HG02798 (cell line): ENCODE measurements around the gene SERPINB1.

Experiments
- ATAC-seq: cut with Tn5 transposase; IDR thresholded peaks from one replicate; pipeline ENCODE4 v1.9.1; 2021; ENCODE audit warnings: mild to moderate bottlenecking; ENCODE audit not compliant: unreplicated experiment, poor library complexity

The SERPINB1 gene

DNA sequence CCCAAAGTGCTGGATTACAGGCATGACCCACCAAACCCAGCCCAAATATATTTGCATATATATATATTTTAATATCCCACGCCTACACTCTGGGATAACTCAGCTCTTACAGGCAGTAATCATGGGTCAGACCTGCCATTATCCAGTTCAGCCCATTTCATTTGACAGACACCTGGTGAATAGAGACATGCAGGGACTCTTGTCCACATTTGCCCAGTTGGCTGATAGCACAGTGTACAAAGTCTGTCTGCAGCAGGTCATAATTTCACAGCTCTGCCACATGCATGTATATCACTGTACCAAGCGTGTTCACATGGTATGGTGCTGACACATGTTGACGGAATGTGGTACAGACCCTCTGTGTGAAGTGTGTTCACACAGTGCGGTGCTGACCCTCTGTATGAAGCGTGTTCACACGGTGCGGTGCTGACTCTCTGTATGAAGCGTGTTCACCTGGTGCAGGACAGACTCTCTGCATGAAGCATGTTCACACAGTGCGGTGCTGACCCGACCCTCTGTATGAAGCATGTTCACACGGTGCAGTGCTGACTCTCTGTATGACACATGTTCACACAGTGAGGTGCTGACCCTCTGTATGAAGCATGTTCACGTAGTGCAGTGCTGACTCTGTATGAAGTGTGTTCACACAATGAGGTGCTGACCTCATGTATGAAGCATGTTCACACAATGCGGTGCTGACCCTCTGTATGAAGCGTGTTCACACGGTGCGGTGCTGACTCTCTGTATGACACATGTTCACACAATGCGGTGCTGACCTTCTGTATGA is 10.3 kb upstream of the SERPINB1 start:
- no peak for ATAC-seq

DNA sequence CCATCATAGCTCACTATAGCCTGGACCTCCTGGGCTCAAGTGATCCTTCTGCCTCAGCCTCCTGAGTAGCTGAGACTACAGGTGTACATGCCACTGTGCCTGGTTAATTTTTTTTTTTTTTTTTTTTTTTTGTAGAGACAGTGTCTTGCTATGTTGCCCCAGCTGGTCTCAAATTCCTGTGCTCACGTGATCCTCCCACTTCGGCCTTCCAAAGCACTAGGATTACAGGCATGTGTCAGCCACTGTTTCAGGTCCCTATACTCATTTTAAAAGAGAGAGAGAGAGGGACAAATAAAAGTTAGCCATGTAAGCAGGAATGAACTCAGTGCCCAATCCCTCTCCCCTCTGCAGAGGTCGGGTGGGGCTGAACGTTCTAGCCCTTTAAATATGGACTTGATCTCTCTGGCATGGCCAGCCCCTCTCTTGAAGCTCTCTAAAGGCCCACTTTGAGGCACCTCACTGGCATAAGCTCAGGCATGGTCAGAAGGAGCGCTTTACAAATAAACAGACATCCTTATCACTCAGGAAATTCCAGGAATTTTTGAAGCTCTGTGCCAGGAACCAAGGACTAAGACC is 9.0 kb upstream of the SERPINB1 start:
- ATAC-seq = no peak

DNA sequence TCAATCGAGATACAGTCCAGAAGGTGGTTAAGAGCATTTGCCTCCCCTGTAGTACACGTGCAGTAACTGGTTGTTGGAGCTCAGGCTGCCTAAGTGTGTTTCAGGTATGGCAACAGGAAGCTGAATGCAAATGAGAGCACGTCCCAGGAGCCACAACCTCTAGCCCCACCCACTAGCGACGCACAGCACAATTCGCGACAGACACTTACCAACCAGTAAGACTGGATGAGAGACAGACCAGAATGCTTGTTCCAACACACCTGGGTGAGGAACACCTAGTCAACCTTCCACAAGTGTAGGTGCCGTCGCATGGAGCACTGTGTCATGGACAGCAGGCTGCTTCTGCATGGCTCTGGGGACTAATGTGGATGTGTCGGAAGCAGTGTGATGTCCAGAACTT is 7.2 kb upstream of the SERPINB1 start:
- ATAC-seq = no peak

DNA sequence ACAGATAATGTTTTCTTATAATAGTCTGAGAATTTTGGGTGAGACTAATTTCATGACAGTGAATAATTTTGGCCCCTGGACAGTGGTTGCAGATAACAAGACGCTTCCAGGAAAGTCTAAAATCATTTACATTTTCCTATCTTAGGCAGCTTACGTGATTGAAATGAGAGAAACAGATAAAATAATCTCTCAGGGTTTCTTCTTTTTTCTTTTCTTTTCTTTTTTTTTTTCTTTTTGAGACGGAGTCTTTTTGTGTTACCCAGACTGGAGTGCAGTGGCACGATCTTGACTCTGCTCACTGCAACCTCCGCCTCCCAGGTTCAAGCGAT is 4.2 kb upstream of the SERPINB1 start:
- no peak for ATAC-seq

DNA sequence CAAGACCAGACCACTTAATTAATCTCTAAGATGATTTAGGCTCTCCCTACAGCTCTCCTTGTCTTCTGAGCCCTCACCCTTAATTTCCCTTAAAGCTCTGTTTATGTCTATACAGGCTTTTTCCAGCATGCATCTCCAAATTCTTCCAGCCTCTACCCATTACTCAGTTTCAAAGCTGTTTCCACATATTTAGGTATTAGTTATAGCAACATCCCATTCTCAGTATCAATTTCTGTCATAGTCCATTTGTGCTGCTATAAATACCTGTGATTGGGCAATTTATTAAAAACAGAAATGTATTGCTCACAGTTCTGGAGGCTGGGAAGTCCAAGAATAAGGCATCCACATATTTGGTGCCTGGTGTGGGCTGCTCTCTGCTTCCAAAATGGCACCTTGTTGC is 2.3 kb upstream of the SERPINB1 start:
- no peak for ATAC-seq

DNA sequence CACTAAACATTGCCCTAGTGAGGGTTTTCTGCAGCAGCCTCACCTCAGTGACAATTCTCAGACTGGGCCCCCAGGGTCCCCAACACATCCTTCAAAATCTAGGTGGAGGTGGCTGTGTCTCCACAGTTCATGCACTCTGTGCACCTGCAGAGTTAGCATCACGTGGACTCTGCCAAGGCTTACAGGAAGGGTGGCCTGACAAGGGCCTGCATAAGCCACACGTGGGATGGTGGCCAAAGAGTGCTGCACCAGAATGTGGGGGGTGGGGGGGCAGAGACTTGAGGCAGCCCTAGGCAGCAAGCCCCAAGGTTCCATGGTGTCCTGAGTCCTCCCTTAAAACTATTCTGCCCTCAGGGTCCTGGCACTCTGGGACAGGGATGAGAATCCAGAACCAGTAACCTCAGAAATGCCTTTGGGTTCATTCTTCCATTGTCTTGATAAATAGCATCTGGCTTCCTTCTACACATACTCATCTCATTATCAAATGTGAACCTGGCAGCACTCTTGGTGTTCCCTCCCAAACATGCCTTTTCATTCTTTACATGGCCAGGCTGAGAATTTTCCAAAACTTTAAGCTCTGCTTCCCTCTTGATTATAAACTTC is 1.6 kb upstream of the SERPINB1 start:
- ATAC-seq = no peak

DNA sequence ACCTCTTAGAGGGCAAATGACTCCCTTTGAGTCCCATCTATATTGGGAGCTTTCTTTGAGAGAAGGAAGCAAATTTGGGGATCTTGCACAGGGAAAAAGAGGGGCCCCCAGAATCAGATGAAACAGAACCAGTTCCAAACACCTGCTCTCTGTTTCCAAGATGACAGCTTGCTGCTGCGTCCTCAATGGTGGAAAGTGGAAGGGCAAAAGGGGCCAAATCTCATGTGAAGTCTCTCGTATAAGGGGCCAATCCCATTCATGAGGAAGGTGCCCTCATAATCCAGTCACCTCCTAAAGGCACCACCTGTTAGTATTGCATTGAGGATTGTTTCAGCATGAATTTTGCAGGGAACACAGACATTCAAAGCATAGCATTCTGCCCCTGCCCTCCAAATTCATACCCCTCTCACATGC is 483 bp upstream of the SERPINB1 start:
- ATAC-seq = no peak

DNA sequence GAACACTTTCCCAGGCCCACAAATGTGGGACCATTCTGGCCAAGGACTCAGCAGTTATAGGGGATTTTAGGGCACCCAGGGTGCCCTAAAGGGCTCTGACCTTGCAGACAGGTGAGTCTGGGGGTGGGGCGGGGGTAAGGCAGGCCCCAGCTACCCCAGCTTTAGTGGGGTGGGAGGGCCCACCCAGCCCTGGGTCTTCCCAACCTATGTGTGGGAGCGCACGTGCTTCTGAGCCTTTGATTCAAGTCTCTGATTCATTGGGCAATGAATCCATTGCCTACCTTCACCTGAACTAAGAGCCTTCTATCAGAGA is 958 bp downstream of the SERPINB1 start:
- no peak for ATAC-seq

DNA sequence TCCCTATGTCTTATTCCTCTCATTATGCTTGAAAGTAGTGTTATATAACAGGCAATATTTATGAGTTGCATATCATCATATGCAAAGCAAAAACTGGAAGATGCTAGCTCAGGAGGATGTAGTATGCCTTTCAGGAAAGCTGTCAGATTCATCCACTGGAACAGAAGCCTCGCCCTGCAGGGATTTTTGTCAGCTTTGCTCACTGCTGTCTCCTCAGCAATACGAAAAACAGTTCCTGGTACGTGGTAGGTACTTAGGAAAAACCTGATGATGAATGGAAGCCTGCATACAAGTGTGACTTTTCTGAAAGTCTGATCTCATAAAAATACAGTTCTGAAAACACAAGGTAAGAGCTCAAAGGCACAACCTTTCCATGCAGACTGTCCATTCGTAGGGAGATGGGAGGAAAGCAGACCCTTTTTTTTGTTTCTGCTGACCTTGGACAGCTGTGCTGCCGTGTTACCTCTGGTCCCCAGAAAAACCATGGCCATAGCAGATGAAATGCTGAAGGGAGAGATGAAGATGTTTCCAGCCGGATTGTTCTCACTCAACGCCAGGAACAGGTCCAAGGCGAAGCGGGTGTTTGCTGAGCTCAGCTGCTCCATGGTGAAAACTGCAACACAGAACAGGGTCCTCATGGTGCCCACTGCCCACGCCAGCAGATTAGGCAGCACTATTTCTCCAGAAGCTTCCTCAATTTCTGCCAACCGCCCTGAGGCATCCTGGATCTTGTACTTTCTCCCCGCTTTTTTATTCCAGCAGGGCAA is 1.5 kb downstream of the SERPINB1 start:
- no peak for ATAC-seq

DNA sequence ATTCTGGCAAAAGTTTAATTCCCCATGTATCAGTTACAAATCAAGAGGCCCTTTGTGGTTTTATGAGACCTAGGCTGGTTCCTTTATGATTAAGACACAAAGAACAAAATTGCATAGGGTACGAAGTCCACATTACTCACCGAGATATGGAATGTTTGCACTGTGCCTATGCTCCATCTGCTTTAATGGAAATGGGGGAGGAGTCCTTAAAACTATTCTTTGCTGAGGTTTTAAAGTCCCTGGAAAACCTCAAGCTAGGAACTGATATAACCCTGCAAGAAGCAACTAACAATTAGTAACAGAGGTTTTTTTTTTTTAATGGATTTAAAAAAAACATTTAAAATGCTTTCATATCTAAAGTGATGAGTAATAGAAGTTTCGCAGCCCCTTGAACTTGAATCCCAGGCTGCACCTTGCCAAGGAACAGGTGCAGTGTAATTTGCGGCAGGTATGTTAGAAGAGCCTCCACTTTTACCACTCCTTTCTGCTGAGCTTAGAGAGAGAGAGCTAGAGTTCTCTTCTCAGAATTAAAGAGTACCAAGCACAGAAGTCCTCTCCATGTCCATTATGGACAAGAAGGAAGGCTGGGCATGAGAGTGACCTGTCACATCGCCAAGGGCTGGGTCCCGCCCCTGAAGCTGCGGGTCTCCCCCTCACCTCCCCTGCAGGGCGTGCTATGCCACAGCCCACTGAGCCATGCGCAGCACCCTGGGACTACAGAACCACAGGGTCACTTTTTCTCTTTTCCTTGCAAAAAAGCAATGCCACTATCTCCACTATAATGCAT is 2.3 kb downstream of the SERPINB1 start:
- ATAC-seq = no peak

DNA sequence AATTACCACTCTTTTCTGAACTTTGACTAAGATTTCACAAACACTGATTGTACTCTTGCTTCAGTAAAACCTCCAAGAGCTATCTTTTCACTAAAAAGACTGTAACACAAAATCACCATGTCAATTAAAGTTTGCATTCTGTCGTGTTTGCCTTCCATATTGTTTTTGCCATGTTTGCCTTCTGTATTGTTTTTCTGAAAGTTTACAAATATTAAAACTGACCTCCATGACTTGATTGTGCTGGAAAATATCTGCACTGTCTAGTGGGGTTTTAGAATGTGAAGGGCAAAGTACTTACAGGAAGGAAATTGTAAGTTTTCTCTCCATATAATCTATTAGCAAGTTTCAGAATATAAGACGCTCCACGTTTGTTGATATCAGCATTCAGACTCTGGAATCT is 3.4 kb downstream of the SERPINB1 start:
- no peak for ATAC-seq

DNA sequence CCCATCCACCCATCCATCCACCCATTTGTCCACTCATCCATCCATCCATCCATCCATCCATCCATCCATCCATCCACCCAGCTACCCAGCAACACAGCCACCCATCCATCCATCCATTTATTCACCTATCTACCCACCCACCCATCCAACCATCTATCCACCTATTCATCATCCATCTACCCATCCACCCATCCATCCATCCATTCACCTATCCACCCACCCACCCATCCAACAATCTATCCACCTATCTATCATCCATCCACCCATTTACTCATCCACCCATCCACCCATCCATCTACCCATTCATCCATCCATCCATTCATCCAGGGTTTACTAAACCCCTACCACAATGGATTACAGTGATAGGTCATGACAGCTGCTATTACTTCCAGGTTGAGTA is 7.4 kb downstream of the SERPINB1 start:
- ATAC-seq = no peak

DNA sequence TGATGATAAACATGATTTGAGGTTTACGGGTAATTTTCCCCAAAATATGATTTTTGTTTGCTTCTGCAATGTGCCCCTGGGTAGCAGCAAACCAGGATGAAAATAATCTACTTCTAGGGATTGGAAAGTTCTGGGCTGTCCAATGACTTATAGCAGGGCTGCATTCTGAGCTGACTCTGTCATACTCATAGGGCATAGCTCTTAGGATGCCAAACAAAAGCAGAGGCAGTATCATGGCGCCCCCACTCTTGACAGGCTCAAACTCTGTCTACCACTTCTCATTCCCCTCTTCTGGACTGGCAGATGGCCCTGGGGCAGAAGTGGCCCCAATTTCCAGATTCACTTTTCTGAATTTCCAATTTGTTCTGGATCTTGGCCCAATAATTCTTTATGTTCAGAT is 10.3 kb downstream of the SERPINB1 start:
- no peak for ATAC-seq

DNA sequence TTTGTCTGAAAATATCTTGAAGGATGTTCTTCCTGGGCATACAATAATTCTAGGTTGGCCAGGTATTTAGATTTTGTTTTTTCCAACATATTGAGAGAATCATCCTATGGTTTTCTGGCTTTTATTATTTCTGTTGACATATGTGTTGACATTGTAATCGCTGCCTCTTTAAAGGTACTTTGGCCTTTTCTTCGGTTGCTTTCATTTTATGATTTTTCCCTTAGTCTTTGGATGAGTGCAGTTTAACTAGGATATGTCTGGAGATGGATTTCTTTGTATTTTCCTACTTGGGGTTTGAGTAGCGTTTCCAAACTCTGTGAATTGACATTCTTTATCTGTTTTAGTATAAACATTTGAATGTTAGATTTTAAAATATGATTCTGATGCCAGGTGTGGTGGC is 11.5 kb downstream of the SERPINB1 start:
- no peak for ATAC-seq

DNA sequence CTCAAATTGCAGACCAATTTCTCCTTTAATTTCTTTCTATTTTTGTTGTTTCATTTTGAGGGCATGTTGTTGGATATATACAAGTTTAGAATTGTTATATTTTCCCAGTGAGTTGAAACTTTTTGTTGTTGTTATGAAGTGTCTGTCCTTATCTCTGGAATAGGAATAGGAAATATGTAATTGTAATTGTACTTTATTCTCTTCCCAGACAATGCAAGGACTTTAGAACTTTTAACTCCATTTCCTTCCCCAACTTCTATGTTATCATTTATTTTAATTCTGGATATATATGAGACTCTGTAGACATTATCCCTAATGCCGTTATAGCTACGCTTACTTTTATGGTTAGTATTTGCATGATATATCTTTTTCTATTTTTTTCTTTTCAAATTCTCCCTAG is 12.4 kb downstream of the SERPINB1 start:
- ATAC-seq = no peak

DNA sequence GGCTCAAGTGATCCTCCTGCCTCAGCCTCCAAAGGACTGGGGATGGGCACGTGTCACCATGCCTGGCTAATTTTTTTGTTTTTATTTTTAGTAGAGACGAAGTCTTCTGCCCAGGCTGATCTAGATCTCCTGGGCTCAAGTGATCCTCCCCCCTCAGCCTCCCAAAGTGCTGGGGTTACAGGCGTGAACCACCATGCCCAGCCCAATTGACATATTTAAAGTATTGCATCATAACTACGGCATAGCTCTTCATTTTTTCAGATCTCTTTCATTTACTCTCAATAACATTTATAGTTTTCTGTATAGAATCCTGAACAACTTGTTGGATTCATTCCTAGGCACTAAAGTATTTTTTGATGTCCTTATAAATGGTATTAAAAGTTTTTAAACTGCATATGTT is 13.0 kb downstream of the SERPINB1 start:
- ATAC-seq = no peak

DNA sequence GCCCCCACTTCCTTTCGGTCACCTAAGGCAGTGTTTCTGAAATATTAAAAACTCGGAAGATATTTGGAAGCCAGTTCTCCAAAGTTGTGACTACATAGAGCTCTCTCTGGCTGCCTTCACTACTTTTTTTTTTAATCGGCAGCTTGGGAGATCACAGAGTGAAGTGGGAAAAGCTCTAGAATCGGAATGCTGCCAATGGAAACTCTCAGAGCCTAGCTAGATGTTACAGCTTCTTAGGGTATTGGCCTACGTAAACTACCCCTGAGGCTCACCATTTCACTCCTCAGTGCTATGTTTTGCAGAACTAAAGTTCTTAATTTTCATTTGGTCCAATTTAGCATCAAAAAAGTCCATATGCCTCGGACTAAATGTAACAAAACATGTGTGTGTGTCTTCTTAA is 14.5 kb downstream of the SERPINB1 start:
- ATAC-seq = no peak

DNA sequence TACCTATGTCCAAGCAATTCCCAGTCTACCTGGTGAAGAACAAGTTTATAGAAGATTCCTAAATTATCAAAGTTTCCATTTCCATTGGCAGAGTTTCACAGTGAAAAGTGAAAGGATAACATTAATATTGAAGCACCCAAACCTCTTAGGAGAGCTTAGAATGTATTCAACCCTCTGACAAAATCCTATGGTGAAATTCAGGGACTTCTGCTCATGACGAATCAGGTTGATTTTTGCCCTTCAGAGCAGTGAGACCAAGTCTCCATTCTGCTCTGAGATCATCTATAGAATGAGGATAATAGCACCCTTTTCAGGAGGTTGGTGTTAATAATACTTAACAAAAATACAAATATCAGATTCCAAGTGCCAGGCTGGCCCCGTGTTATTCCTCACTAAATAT is 15.5 kb downstream of the SERPINB1 start:
- ATAC-seq = no peak

DNA sequence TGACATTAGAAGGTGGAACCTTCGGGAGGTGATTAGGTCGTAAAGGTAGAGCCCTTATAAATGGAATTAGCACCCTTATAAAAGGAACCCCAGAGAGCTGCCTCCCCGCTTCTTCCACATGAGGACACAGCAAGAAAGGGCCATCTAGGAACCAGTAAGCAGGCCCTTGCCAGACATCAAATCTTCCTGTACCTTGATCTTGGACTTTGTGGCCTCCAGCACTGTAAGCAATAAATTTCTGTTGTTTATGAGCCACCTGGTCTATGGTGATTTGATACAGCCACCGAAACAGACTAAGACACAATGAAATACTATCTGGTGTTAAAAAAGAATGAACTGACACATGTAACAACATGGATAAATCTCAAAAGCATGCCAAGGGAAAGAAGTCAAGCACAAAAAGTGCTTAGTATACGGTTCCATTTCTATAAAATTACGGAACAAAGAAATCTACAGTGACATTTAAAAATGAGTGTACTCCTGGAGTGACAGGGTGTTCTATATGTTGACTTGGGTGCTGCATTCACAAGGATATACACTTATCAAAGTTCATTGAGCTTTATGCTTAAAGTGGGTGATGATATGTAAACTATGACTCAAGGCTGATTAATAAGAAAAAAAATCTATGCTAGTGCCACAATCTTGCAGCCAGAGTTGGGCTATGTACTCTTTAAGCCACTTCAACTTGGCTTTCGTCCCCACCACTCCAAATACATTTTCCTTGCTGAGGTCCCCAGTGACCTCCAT is 18.4 kb downstream of the SERPINB1 start:
- ATAC-seq = no peak

DNA sequence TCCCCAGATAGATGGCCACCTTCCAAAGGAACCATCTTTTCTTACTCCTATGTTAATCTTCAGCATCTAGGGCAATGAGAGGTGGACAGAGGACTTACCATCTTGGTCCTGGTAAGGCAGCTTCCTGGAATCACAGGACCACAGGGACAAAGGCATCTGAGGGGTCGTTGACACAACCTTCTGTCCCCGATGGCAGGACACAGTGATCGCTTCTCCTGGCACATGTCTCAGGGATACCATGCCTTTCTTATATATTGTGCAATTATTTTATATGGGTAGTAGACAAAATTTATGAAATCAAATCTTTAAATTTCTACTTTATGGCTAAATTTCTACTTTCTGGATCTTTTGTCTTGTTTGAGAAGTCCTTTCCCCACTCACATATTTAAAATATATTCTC is 20.1 kb downstream of the SERPINB1 start:
- no peak for ATAC-seq
